ENCODE measurements around the gene DLST.

Gene DLST

GRCh38 chr14:74881431-74882102 is at the start of gene DLST:
Gene DLST (plus strand): TSS chr14:74881916. CDS start chr14:74881954, 38 bp downstream.
- Histone ChIP-seq H3K4me3 (ENCODE audit: low read length) (peak within 1 kb of the TSS; percentile 95), H3K9me3 (ENCODE audit: control insufficient read depth, low read depth, low read length) (no peaks in the 10 kb centered on the region), H3K4me1 (ENCODE audit: control insufficient read depth, low read depth, low read length) (peaks cover 42% of the 10 kb centered on the region), H3K27ac (ENCODE audit: low read length) (no peak within 1 kb of the TSS), H3K36me3 (ENCODE audit: control insufficient read depth, low read depth, low read length) (no peaks in the 10 kb centered on the region), H3K27me3 (ENCODE audit: control insufficient read depth, insufficient read depth, low read length) (no peaks in the 10 kb centered on the region), H3K9ac (ENCODE audit: low read length) (peak within 1 kb of the TSS; percentile 77)

GRCh38 chr14:74832849-74833248 is 48.9 kb upstream of the DLST start:
- Histone ChIP-seq H3K27me3 (ENCODE audit: control insufficient read depth, insufficient read depth, low read length) (no peaks in the 10 kb centered on the region), H3K36me3 (ENCODE audit: control insufficient read depth, low read depth, low read length) (peaks cover 42% of the 10 kb centered on the region), H3K4me1 (ENCODE audit: control insufficient read depth, low read depth, low read length) (no peaks in the 10 kb centered on the region), H3K9me3 (ENCODE audit: control insufficient read depth, low read depth, low read length) (no peaks in the 10 kb centered on the region), H3K27ac (ENCODE audit: low read length) (no peak overlapping the region), H3K4me3 (ENCODE audit: low read length) (no peak overlapping the region), H3K9ac (ENCODE audit: low read length) (no peak overlapping the region)

GRCh38 chr14:74834692-74835392 is 46.9 kb upstream of the DLST start:
- H3K4me3 ChIP-seq (ENCODE audit: low read length), result no peak overlapping the region
- H3K27me3 ChIP-seq (ENCODE audit: control insufficient read depth, insufficient read depth, low read length), result no peaks in the 10 kb centered on the region
- no peak overlapping the region for H3K9ac ChIP-seq (ENCODE audit: low read length)
- no peaks in the 10 kb centered on the region for H3K4me1 ChIP-seq (ENCODE audit: control insufficient read depth, low read depth, low read length)
- H3K27ac ChIP-seq (ENCODE audit: low read length), result no peak overlapping the region
- peaks cover 32% of the 10 kb centered on the region for H3K36me3 ChIP-seq (ENCODE audit: control insufficient read depth, low read depth, low read length)
- H3K9me3 ChIP-seq (ENCODE audit: control insufficient read depth, low read depth, low read length), result no peaks in the 10 kb centered on the region

- Histone ChIP-seq H3K4me1 (ENCODE audit: control insufficient read depth, low read depth, low read length) (no peaks in the 10 kb centered on the region), H3K4me3 (ENCODE audit: low read length) (no peak overlapping the region), H3K27ac (ENCODE audit: low read length) (no peak overlapping the region), H3K36me3 (ENCODE audit: control insufficient read depth, low read depth, low read length) (peaks cover 23% of the 10 kb centered on the region), H3K9ac (ENCODE audit: low read length) (no peak overlapping the region), H3K9me3 (ENCODE audit: control insufficient read depth, low read depth, low read length) (no peaks in the 10 kb centered on the region), H3K27me3 (ENCODE audit: control insufficient read depth, insufficient read depth, low read length) (no peaks in the 10 kb centered on the region)
These were observed 46.0 kb upstream of the DLST start for GRCh38 chr14:74835645-74836250.

- Histone ChIP-seq H3K9me3 (ENCODE audit: control insufficient read depth, low read depth, low read length) (no peaks in the 10 kb centered on the region), H3K27ac (ENCODE audit: low read length) (no peak overlapping the region), H3K36me3 (ENCODE audit: control insufficient read depth, low read depth, low read length) (peaks cover 18% of the 10 kb centered on the region), H3K4me1 (ENCODE audit: control insufficient read depth, low read depth, low read length) (no peaks in the 10 kb centered on the region), H3K9ac (ENCODE audit: low read length) (no peak overlapping the region), H3K27me3 (ENCODE audit: control insufficient read depth, insufficient read depth, low read length) (no peaks in the 10 kb centered on the region), H3K4me3 (ENCODE audit: low read length) (no peak overlapping the region)
These were observed 45.3 kb upstream of the DLST start for GRCh38 chr14:74836251-74836960.

GRCh38 chr14:74838166-74838565 is 43.5 kb upstream of the DLST start:
- H3K4me1 ChIP-seq (ENCODE audit: control insufficient read depth, low read depth, low read length), result no peaks in the 10 kb centered on the region
- H3K9me3 ChIP-seq (ENCODE audit: control insufficient read depth, low read depth, low read length), result no peaks in the 10 kb centered on the region
- H3K36me3 ChIP-seq (ENCODE audit: control insufficient read depth, low read depth, low read length), result peaks cover 18% of the 10 kb centered on the region
- H3K4me3 ChIP-seq (ENCODE audit: low read length), result no peak overlapping the region
- no peaks in the 10 kb centered on the region for H3K27me3 ChIP-seq (ENCODE audit: control insufficient read depth, insufficient read depth, low read length)
- no peak overlapping the region for H3K9ac ChIP-seq (ENCODE audit: low read length)
- no peak overlapping the region for H3K27ac ChIP-seq (ENCODE audit: low read length)

GRCh38 chr14:74840603-74841030 is 41.1 kb upstream of the DLST start:
- H3K9ac ChIP-seq (ENCODE audit: low read length), result no peak overlapping the region
- H3K4me1 ChIP-seq (ENCODE audit: control insufficient read depth, low read depth, low read length), result no peaks in the 10 kb centered on the region
- H3K27me3 ChIP-seq (ENCODE audit: control insufficient read depth, insufficient read depth, low read length), result no peaks in the 10 kb centered on the region
- H3K9me3 ChIP-seq (ENCODE audit: control insufficient read depth, low read depth, low read length), result no peaks in the 10 kb centered on the region
- H3K27ac ChIP-seq (ENCODE audit: low read length), result no peak overlapping the region
- no peak overlapping the region for H3K4me3 ChIP-seq (ENCODE audit: low read length)
- peaks cover 16% of the 10 kb centered on the region for H3K36me3 ChIP-seq (ENCODE audit: control insufficient read depth, low read depth, low read length)

- Histone ChIP-seq H3K27ac (ENCODE audit: low read length) (no peak overlapping the region), H3K4me3 (ENCODE audit: low read length) (no peak overlapping the region), H3K9me3 (ENCODE audit: control insufficient read depth, low read depth, low read length) (no peaks in the 10 kb centered on the region), H3K9ac (ENCODE audit: low read length) (no peak overlapping the region), H3K27me3 (ENCODE audit: control insufficient read depth, insufficient read depth, low read length) (no peaks in the 10 kb centered on the region), H3K4me1 (ENCODE audit: control insufficient read depth, low read depth, low read length) (no peaks in the 10 kb centered on the region), H3K36me3 (ENCODE audit: control insufficient read depth, low read depth, low read length) (peaks cover 8% of the 10 kb centered on the region)
These were observed 40.2 kb upstream of the DLST start for GRCh38 chr14:74841230-74842207.

GRCh38 chr14:74843653-74844052 is 38.1 kb upstream of the DLST start:
- Histone ChIP-seq H3K9ac (ENCODE audit: low read length) (no peak overlapping the region), H3K4me3 (ENCODE audit: low read length) (no peak overlapping the region), H3K36me3 (ENCODE audit: control insufficient read depth, low read depth, low read length) (no peaks in the 10 kb centered on the region), H3K4me1 (ENCODE audit: control insufficient read depth, low read depth, low read length) (no peaks in the 10 kb centered on the region), H3K27ac (ENCODE audit: low read length) (no peak overlapping the region), H3K27me3 (ENCODE audit: control insufficient read depth, insufficient read depth, low read length) (no peaks in the 10 kb centered on the region), H3K9me3 (ENCODE audit: control insufficient read depth, low read depth, low read length) (no peaks in the 10 kb centered on the region)

GRCh38 chr14:74846168-74846567 is 35.5 kb upstream of the DLST start:
- no peaks in the 10 kb centered on the region for H3K4me1 ChIP-seq (ENCODE audit: control insufficient read depth, low read depth, low read length)
- H3K4me3 ChIP-seq (ENCODE audit: low read length), result no peak overlapping the region
- H3K27ac ChIP-seq (ENCODE audit: low read length), result no peak overlapping the region
- H3K36me3 ChIP-seq (ENCODE audit: control insufficient read depth, low read depth, low read length), result no peaks in the 10 kb centered on the region
- H3K27me3 ChIP-seq (ENCODE audit: control insufficient read depth, insufficient read depth, low read length), result no peaks in the 10 kb centered on the region
- H3K9ac ChIP-seq (ENCODE audit: low read length), result no peak overlapping the region
- no peaks in the 10 kb centered on the region for H3K9me3 ChIP-seq (ENCODE audit: control insufficient read depth, low read depth, low read length)

Data from iPS-18a (cell line).